IMR-90 (cell line): ENCODE measurements around the gene FSIP2. TPM values are rescaled to one million over a fixed set of nuclear protein-coding genes. Genes with fewer than 3 reads are reported as not detected.

Source experiments
- ATAC-seq: fragments of 200-7000 bp; cut with Tn5 transposase; 2 replicates; pipeline ENCODE4 v1.9.1; 2020; ENCODE audit warnings: low read depth, mild to moderate bottlenecking, moderate library complexity
- BruUV-seq: library from RNA; stranded (reverse); fragments of 400-500 nt; replicated peaks from 2 replicates; lab custom pipeline; 2021; lab: Mats Ljungman, UMichigan
- CTCF ChIA-PET: fragments of 300-600 bp; formaldehyde crosslinking; extraction: SDS; loops from one replicate; lab custom pipeline; 2021; ENCODE audit warnings: antibody characterized with exemption; lab: Yijun Ruan, JAX
- POLR2A ChIA-PET: fragments of 300-600 bp; sonication (Branson Sonifier 250); formaldehyde crosslinking; loops from one replicate; lab custom pipeline; 2022; ENCODE audit warnings: antibody characterized with exemption; ENCODE audit not compliant: unreplicated experiment; lab: Charles Lee
- DNase-seq: peaks from one replicate; pipeline ENCODE4 v3.0.0; 2013
- H2AFZ ChIP-seq: replicated peaks from 2 replicates; pipeline ENCODE3; 2013; ENCODE audit warnings: low read length, mild to moderate bottlenecking; ENCODE audit not compliant: poor library complexity
- H2AK5ac ChIP-seq: 2 replicates; pipeline ENCODE4 v1.6.1; 2013; ENCODE audit warnings: low read depth, low read length, inconsistent platforms
- H2AK9ac ChIP-seq: replicated peaks from 2 replicates; pipeline ENCODE3; 2013; ENCODE audit warnings: mild to moderate bottlenecking, low read depth, low read length, moderate library complexity; ENCODE audit not compliant: poor library complexity
- H2BK120ac ChIP-seq: 2 replicates; pipeline ENCODE4 v1.6.1; 2013; ENCODE audit warnings: low read depth, low read length, inconsistent platforms
- H2BK15ac ChIP-seq: 3 replicates; pipeline ENCODE4 v1.6.1; 2013; ENCODE audit warnings: low read depth, low read length, inconsistent platforms
- H2BK20ac ChIP-seq: 2 replicates; pipeline ENCODE4 v1.6.1; 2013; ENCODE audit warnings: low read depth, mild to moderate bottlenecking, inconsistent platforms, low read length, moderate library complexity
- H2BK5ac ChIP-seq: 2 replicates; pipeline ENCODE4 v1.6.1; 2013; ENCODE audit warnings: mild to moderate bottlenecking, low read depth, low read length, inconsistent platforms; ENCODE audit not compliant: poor library complexity, severe bottlenecking
- H3K14ac ChIP-seq: replicated peaks from 2 replicates; pipeline ENCODE4 v1.6.1; 2013; ENCODE audit warnings: low read depth, low read length, inconsistent platforms
- H3K18ac ChIP-seq: 2 replicates; pipeline ENCODE4 v1.6.1; 2013; ENCODE audit warnings: low read depth, low read length, control low read depth
- H3K23ac ChIP-seq: 2 replicates; pipeline ENCODE4 v1.6.1; 2013; ENCODE audit warnings: low read depth, low read length, inconsistent platforms
- H3K27ac ChIP-seq: 2 replicates; pipeline ENCODE4 v1.5.1; 2013; ENCODE audit warnings: mild to moderate bottlenecking, control low read depth, low read length; ENCODE audit not compliant: insufficient read depth
- H3K27me3 ChIP-seq: 2 replicates; pipeline ENCODE4 v1.6.1; 2013; ENCODE audit warnings: low read length; ENCODE audit not compliant: control insufficient read depth, insufficient read depth
- H3K36me3 ChIP-seq: 2 replicates; pipeline ENCODE4 v1.6.1; 2013; ENCODE audit warnings: low read length, mixed read lengths; ENCODE audit not compliant: control insufficient read depth, insufficient read depth
- H3K4ac ChIP-seq: 2 replicates; pipeline ENCODE4 v1.6.1; 2013; ENCODE audit warnings: low read depth, low read length, inconsistent platforms
- H3K4me1 ChIP-seq: 2 replicates; pipeline ENCODE4 v1.6.1; 2013; ENCODE audit warnings: low read length, mixed read lengths; ENCODE audit not compliant: control insufficient read depth, insufficient read depth
- H3K4me2 ChIP-seq: 2 replicates; pipeline ENCODE4 v1.6.1; 2013; ENCODE audit warnings: low read depth, mild to moderate bottlenecking, control low read depth, low read length, moderate library complexity
- H3K4me3 ChIP-seq: 2 replicates; pipeline ENCODE4 v1.5.1; 2013; ENCODE audit warnings: low read depth, mild to moderate bottlenecking, control low read depth, low read length, moderate library complexity; ENCODE audit not compliant: insufficient read depth
- H3K56ac ChIP-seq: 2 replicates; pipeline ENCODE4 v1.6.1; 2013; ENCODE audit warnings: low read length, inconsistent platforms; ENCODE audit not compliant: insufficient read depth; ENCODE audit errors: extremely low read depth
- H3K79me1 ChIP-seq, 2 experiments: 2 replicates each; pipeline ENCODE4 v1.6.1; 2013; ENCODE audit warnings: low read length in 2 of 2, inconsistent platforms in 1 of 2, low read depth in 1 of 2
- H3K9ac ChIP-seq: 2 replicates; pipeline ENCODE4 v1.6.1; 2013; ENCODE audit warnings: low read depth, low read length, control low read depth
- H3K9me1 ChIP-seq: 2 replicates; pipeline ENCODE4 v1.6.1; 2013; ENCODE audit warnings: low read length, inconsistent platforms; ENCODE audit not compliant: insufficient read depth
- H3K9me3 ChIP-seq: 2 replicates; pipeline ENCODE4 v1.6.1; 2013; ENCODE audit warnings: low read length; ENCODE audit not compliant: control insufficient read depth, insufficient read depth
- H4K20me1 ChIP-seq: 2 replicates; pipeline ENCODE4 v1.6.1; 2013; ENCODE audit warnings: low read length, inconsistent platforms; ENCODE audit not compliant: insufficient read depth
- H4K5ac ChIP-seq: 2 replicates; pipeline ENCODE4 v1.6.1; 2013; ENCODE audit warnings: mild to moderate bottlenecking, low read depth, low read length, control low read depth
- H4K8ac ChIP-seq, 2 experiments: 2 replicates each; pipeline ENCODE4 v1.6.1; 2013; ENCODE audit warnings: low read depth in 2 of 2, low read length in 2 of 2, control low read depth in 1 of 2, inconsistent platforms in 1 of 2
- H4K91ac ChIP-seq: 2 replicates; pipeline ENCODE4 v1.6.1; 2013; ENCODE audit warnings: low read depth, low read length, inconsistent platforms; ENCODE audit not compliant: insufficient read depth
- BHLHE40 ChIP-seq: fragments of 150-350 bp; IDR thresholded peaks from 2 replicates; pipeline ENCODE4 v1.6.1; 2016; ENCODE audit warnings: mild to moderate bottlenecking, low read depth, low read length
- MAZ ChIP-seq: IDR thresholded peaks from 2 replicates; pipeline ENCODE4 v1.6.1; 2012; ENCODE audit warnings: low read depth, mild to moderate bottlenecking, low read length, improper control_type of control experiment, moderate library complexity, borderline replicate concordance
- NFE2L2 ChIP-seq: fragments of 150-350 bp; IDR thresholded peaks from 2 replicates; pipeline ENCODE4 v1.6.1; 2016; ENCODE audit warnings: low read depth, mild to moderate bottlenecking, low read length
- RAD21 ChIP-seq: IDR thresholded peaks from 2 replicates; pipeline ENCODE4 v1.6.1; 2012; ENCODE audit warnings: low read length, improper control_type of control experiment
- RCOR1 ChIP-seq: IDR thresholded peaks from 2 replicates; pipeline ENCODE4 v1.6.1; 2012; ENCODE audit warnings: mild to moderate bottlenecking, low read length, improper control_type of control experiment; ENCODE audit not compliant: insufficient replicate concordance
- USF2 ChIP-seq: fragments of 150-350 bp; IDR thresholded peaks from 2 replicates; pipeline ENCODE4 v1.6.1; 2017; ENCODE audit warnings: mild to moderate bottlenecking, antibody characterized with exemption, low read length, low read depth
- WGBS, 2 experiments: methylation state at CpG; one replicate each; pipeline versions ENCODE4 v1.1.5 to v1.1.7; 2013; ENCODE audit warnings: missing lambda C conversion rate in 2 of 2; ENCODE audit not compliant: insufficient read length in 1 of 2; ENCODE audit errors: extremely low coverage in 2 of 2; 5-methylcytosine and 5-hydroxymethylcytosine counted together
- dilution Hi-C: fragments of 300-500 bp; cut with HindIII; formaldehyde crosslinking; loops from one replicate; pipeline ENCODE4 v1.14.3; 2018; ENCODE audit warnings: low sequenced_read_pairs; ENCODE audit not compliant: unreplicated experiment
- in situ Hi-C: fragments of 300-500 bp; cut with MboI; formaldehyde crosslinking; loops from 3 replicates; pipeline ENCODE4 v1.14.3; 2019; ENCODE audit warnings: low sequenced_read_pairs, inconsistent platforms, mixed read lengths
- intact Hi-C: fragments of 100-400 bp; cut with micrococcal nuclease; formaldehyde crosslinking; loops from 2 replicates; pipeline ENCODE4 v1.10.0; 2022
- polyA plus RNA-seq, 3 experiments: library from polyadenylated mRNA; depleted of rRNA; stranded (reverse); fragments of >200 nt; gene quantifications; 2 replicates each; pipeline ENCODE4 v1.2.3, GENCODE V29; 2012; ENCODE audit warnings: low replicate concordance in 1 of 3
- total RNA-seq: library from RNA; depleted of rRNA; stranded (reverse); fragments of >200 nt; gene quantifications from 2 replicates; pipeline ENCODE4 v1.2.3, GENCODE V29; 2012

FSIP2 gene
- total and polyA plus RNA-seq, 2 of the 4 experiments (the other 2 are of a cell fraction) = under 0.01 to 0.02 TPM

- no CpG with 5 or more reads among the region's 2 CpGs for WGBS, 2 experiments
- Histone ChIP-seq H4K8ac (no peak overlapping the region), H3K14ac (no peak overlapping the region), H3K9ac (no peak overlapping the region), H2BK15ac (no peak overlapping the region), H3K27me3 (no peaks in the 10 kb centered on the region), H2BK20ac (no peak overlapping the region), H4K91ac (no peak overlapping the region), H2AK9ac (no peak overlapping the region), H3K27ac (no peak overlapping the region), H4K5ac (no peak overlapping the region), H3K23ac (no peak overlapping the region), H4K20me1 (no peaks in the 10 kb centered on the region), H3K9me1 (no peaks in the 10 kb centered on the region), H3K18ac (no peak overlapping the region), H3K4me2 (no peak overlapping the region), H2AK5ac (no peak overlapping the region), H3K4ac (no peak overlapping the region), H3K4me1 (no peaks in the 10 kb centered on the region), H2BK5ac (no peak overlapping the region), H3K9me3 (0 out of 2 replicates have a peak, but pooled peaks cover 3% of the 10 kb centered on the region), H3K79me1 (no peaks in the 10 kb centered on the region), H3K4me3 (no peak overlapping the region), H3K36me3 (no peaks in the 10 kb centered on the region), H3K56ac (no peak overlapping the region), H2AFZ (no peak overlapping the region), H2BK120ac (no peak overlapping the region)
- BruUV-seq = no TSS peak
- POLR2A ChIA-PET = no interaction called here
- CTCF ChIA-PET = no interaction called here
- TF ChIP-seq RAD21 (no peak), USF2 (no peak), RCOR1 (no peak), NFE2L2 (no peak), BHLHE40 (no peak), MAZ (no peak)
- dilution Hi-C loops = no loop called here
- no peak for DNase-seq
- intact Hi-C loops = no loop called here
- ATAC-seq = no peak
- in situ Hi-C loops = no loop called here
Measured at GRCh38 chr2:185695711-185696235, 42.8 kb upstream of the FSIP2 start.
